Lower leg skin (tissue), 3 donors: ENCODE measurements around the gene OR2W1.

Experiments used
- POLR2A ChIP-seq, 2 donors: fragments of 450-650 bp; IDR thresholded peaks; one replicate each; pipeline ENCODE4 v1.6.1; 2016 to 2017; ENCODE audit warnings: antibody characterized with exemption in 2 of 2, mild to moderate bottlenecking in 1 of 2, moderate library complexity in 1 of 2
- TF ChIP-seq, protein P1 (sequence below), 3 donors: fragments of 450-650 bp; IDR thresholded peaks; one replicate each; pipeline ENCODE4 v1.5.1; 2016; ENCODE audit warnings: antibody characterized with exemption in 3 of 3, mild to moderate bottlenecking in 3 of 3, moderate library complexity in 2 of 3

DNA sequence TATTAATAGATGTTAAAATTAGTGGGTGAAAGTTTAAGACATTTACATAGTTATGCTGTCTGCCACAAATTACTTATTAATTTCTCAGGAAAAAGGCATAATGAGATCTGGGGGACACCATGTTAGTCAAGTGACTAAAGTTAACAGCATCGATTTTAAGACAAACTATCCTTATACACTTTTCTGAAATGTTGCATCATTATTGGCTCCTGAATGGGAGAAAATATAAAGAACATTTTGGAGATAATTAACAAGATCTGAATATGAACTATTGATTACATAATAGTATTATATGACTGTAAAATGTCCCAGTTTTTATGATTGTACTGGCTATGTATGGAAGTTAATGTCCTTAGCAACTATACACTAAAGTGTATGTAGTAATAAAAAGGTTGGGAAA lies 34.2 kb upstream of the OR2W1 start:
- TF ChIP-seq, protein P1, sequence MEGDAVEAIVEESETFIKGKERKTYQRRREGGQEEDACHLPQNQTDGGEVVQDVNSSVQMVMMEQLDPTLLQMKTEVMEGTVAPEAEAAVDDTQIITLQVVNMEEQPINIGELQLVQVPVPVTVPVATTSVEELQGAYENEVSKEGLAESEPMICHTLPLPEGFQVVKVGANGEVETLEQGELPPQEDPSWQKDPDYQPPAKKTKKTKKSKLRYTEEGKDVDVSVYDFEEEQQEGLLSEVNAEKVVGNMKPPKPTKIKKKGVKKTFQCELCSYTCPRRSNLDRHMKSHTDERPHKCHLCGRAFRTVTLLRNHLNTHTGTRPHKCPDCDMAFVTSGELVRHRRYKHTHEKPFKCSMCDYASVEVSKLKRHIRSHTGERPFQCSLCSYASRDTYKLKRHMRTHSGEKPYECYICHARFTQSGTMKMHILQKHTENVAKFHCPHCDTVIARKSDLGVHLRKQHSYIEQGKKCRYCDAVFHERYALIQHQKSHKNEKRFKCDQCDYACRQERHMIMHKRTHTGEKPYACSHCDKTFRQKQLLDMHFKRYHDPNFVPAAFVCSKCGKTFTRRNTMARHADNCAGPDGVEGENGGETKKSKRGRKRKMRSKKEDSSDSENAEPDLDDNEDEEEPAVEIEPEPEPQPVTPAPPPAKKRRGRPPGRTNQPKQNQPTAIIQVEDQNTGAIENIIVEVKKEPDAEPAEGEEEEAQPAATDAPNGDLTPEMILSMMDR (IDR thresholded peaks at IDR 0.05) = no peak
- TF ChIP-seq POLR2A (IDR thresholded peaks at IDR 0.05) = no peak
